ENCODE results near the gene TNFRSF12A.

GRCh38 chr16:3038896-3039295 is 18.7 kb downstream of the TNFRSF12A start:
- no peak for TF ChIP-seq CTCF (conservative IDR thresholded peaks at IDR 0.05; ENCODE audit: low read length)
- TF ChIP-seq EZH2phosphoT487 (IDR thresholded peaks at IDR 0.05; ENCODE audit: borderline replicate concordance) = no peak
